Heart left ventricle (tissue), 13 donors: ENCODE results near the gene ASIC2.

ENCODE experiments used
- POLR2A ChIP-seq, 2 donors: fragments of 450-650 bp; IDR thresholded peaks; one replicate each; pipeline ENCODE4 v1.6.1; 2017; ENCODE audit warnings: antibody characterized with exemption in 2 of 2, mild to moderate bottlenecking in 2 of 2, moderate library complexity in 2 of 2
- TF ChIP-seq, protein P1 (sequence below), 12 donors: fragments of 200-600 bp; sonication (generic) in 4 of 12; IDR thresholded peaks; one replicate each; pipeline versions ENCODE4 v1.5.0 to v1.8.0; 2018 to 2022; ENCODE audit warnings: antibody characterized with exemption in 12 of 12, mild to moderate bottlenecking in 5 of 12
- donor health status: ischemic (EF 13 %, LVEDD 7.1; RV severe dilation, severe dysfunction).
- donor health status: DM: no; HTN: yes; CAD: no.
- donor health status: DM: no; HTN: no; CAD: no.
- donor health status: ischemic (EF 25% LVEDD 6.9; RV normal size, moderate dysfunction).
- donor health status: ischemic (EF 25% LVEDD 5.7; RV mildly dilated, moderate dysfunction).
- donor health status: ischemic (EF 35%, LVEDD 5.7; RV mildly dilated, moderate dysfunction).
- donor health status: nonischemic (EF 11% LVEDD 7.7; RV severe dilation, severe dysfunction).
- donor health status: DM: yes; HTN: yes; CAD: no.
- donor health status: PGD.
- donor health status: ischemic (EF 29% LVEDD 5.4; RV normal size, mild dysfunction).
- donor health status: nonischemic (EF 23%, LVEDD 6.1; RV moderate dilation, normal function).

GRCh38 chr17:33127706-33128105 lies 165.4 kb downstream of the ASIC2 start:
- TF ChIP-seq POLR2A (IDR thresholded peaks at IDR 0.05): no peak
- TF ChIP-seq, protein P1, sequence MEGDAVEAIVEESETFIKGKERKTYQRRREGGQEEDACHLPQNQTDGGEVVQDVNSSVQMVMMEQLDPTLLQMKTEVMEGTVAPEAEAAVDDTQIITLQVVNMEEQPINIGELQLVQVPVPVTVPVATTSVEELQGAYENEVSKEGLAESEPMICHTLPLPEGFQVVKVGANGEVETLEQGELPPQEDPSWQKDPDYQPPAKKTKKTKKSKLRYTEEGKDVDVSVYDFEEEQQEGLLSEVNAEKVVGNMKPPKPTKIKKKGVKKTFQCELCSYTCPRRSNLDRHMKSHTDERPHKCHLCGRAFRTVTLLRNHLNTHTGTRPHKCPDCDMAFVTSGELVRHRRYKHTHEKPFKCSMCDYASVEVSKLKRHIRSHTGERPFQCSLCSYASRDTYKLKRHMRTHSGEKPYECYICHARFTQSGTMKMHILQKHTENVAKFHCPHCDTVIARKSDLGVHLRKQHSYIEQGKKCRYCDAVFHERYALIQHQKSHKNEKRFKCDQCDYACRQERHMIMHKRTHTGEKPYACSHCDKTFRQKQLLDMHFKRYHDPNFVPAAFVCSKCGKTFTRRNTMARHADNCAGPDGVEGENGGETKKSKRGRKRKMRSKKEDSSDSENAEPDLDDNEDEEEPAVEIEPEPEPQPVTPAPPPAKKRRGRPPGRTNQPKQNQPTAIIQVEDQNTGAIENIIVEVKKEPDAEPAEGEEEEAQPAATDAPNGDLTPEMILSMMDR (IDR thresholded peaks at IDR 0.05): no peak
